ENCODE data around the gene FAU.
"Not testable (repeated sequence)": the region's sequence is repeated elsewhere in the genome, so short reads cannot be mapped to it uniquely, and the experiment has no call there.

Gene FAU

DNA sequence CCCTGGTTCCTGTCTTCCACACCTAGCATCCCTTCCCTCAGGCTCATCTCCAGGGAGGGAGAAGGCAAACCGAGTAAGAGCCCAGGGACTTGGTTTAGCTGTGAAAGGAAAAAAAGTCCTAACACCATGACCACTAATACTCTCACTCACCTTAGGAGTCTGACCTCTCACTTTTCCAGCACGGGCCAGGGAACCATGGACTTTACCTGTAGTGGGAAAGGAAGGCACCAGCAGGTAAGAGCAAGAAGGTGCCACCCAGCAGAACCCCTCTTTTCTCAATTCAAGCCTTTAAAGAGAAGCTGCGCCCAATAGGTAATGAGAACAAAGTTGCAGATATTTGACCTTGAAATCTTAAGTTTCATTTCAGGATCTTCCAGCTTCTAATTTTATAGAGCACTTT lies 1.1 kb downstream of the FAU start:
- Histone ChIP-seq H3K36me3 (peaks cover 33 to 63% (median 47%) of the 10 kb centered on the region in 3 donors), H3K4me3 (peak overlapping the region; percentile 68 to 92), H3K27ac (peak overlapping the region; percentile 89 to 95), H3K9me3 (no peaks in the 10 kb centered on the region), H3K27me3 (no peaks in the 10 kb centered on the region), H3K4me1 (peaks cover 9 to 36% (median 32%) of the 10 kb centered on the region in 4 donors)
- DNase-seq: no peak
- intact Hi-C loops (cut with DNase I; ENCODE audit: low total_unique reads): no loop called here
- TF ChIP-seq, protein P1, sequence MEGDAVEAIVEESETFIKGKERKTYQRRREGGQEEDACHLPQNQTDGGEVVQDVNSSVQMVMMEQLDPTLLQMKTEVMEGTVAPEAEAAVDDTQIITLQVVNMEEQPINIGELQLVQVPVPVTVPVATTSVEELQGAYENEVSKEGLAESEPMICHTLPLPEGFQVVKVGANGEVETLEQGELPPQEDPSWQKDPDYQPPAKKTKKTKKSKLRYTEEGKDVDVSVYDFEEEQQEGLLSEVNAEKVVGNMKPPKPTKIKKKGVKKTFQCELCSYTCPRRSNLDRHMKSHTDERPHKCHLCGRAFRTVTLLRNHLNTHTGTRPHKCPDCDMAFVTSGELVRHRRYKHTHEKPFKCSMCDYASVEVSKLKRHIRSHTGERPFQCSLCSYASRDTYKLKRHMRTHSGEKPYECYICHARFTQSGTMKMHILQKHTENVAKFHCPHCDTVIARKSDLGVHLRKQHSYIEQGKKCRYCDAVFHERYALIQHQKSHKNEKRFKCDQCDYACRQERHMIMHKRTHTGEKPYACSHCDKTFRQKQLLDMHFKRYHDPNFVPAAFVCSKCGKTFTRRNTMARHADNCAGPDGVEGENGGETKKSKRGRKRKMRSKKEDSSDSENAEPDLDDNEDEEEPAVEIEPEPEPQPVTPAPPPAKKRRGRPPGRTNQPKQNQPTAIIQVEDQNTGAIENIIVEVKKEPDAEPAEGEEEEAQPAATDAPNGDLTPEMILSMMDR (IDR thresholded peaks at IDR 0.05): no peak

DNA sequence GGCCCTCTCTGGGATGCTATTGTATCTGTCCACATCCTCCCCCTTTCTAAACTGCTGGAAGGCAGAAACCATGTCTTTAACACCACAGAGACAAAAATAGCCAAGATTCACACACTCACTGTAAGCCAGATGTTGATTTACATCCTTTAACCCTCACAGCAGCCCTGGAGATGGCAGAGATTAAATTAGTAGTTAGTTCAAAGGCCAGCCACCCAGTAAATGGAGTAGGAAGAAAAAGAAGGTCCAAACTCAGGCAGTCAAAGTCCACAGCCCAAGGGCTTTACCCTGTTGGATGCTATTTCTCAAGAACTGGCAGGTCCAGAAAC lies 2.3 kb downstream of the FAU start:
- H3K27me3 ChIP-seq: no peaks in the 10 kb centered on the region
- H3K27ac ChIP-seq: no peak overlapping the region
- intact Hi-C loops (cut with DNase I; ENCODE audit: low total_unique reads): loop anchor here (5.0 to 10.0 kb wide), 2 partner anchors 107 to 195 kb away; partner anchors contain the start of genes ARL2 and PPP2R5B
- H3K4me1 ChIP-seq: peaks cover 9 to 41% (median 34%) of the 10 kb centered on the region in 4 donors
- TF ChIP-seq, protein P1 (IDR thresholded peaks at IDR 0.05): no peak
- no peak overlapping the region for H3K4me3 ChIP-seq
- no peak for DNase-seq
- peaks cover 21 to 62% (median 38%) of the 10 kb centered on the region in 3 donors for H3K36me3 ChIP-seq
- H3K9me3 ChIP-seq: no peaks in the 10 kb centered on the region

DNA sequence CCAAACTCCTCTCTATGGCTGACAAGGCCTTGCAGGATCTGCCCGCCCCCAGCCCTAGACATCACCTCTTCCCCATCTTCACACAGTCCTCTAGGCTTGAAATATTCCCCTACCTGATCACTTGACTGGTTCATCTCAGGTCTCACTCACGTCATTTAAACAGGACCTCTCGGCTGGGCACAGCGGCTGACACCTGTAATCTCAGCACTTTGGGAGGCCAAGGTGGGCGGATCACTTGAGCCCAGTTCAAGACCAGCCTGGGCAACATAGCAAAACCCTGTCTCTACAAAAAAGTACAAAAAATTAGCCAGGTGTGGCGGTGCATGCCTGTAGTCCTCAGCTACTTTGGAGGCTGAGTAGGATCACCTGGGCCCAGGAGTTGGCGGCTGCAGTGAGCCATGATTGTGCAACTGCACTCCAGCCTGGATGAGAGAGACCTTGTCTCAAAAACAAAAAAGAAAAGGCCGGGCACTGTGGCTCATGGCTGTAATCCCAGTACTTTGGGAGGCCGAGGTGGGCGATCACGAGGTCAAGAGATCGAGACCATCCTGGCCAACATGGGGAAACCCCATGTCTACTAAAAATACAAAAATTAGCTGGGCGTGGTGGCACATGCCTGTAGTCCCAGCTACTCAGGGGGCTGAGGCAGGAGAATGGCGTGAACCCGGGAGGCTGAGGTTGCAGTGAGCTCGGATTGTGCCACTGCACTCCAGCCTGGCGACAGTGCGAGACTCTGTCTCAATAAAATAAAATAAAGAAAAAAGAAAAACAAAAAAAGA lies 2.9 kb downstream of the FAU start:
- not testable (repeated sequence) for H3K9me3 ChIP-seq, H3K4me3 ChIP-seq, H3K27me3 ChIP-seq, DNase-seq
- intact Hi-C loops (cut with DNase I; ENCODE audit: low total_unique reads): loop anchor here (5.0 to 10.0 kb wide), 2 partner anchors 107 to 194 kb away; partner anchors contain the start of genes ARL2 and PPP2R5B
- peak overlapping the region in 1 of 2 donors; percentile 53 for H3K27ac ChIP-seq
- peaks cover 9 to 41% (median 34%) of the 10 kb centered on the region in 4 donors for H3K4me1 ChIP-seq
- peaks cover 18 to 57% (median 38%) of the 10 kb centered on the region in 3 donors for H3K36me3 ChIP-seq

DNA sequence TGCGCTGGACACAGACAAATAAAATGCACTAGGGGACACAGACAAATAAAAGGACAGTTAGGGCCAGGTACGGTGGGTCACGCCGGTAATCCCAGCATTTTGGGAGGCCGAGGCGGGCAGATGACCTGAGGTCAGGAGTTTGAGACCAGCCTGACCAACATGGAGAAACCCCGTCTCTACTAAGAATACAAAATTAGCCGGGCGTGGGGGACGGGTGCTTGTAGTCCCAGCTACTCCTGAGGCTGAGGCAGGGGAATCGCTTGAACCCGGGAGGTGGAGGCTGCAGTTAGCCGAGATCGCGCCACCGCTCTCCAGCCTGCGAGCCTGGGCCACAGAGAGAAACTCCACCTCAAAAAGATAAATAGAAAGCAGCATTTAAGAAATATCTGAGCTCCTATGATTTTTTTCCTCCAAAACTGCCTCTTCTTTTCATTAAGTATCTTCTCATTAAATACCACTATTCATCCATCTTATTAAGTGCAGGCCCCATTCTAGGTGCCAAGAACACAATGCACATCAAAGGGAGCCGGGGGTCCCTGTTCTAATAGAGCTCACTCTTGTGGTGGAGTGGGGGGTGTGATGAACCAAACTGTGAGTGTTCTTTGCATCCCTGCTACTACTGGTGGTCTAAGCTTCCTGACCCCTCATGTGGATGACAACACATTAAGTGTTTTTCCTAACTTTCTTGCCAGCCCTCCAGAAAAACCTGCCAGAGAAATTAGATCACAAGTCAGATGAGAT lies 3.7 kb downstream of the FAU start:
- TF ChIP-seq, protein P1 (IDR thresholded peaks at IDR 0.05): no peak
- H3K4me3 ChIP-seq: no peak overlapping the region
- peak overlapping the region; percentile 19 to 53 for H3K27ac ChIP-seq
- H3K4me1 ChIP-seq: peaks cover 9 to 41% (median 37%) of the 10 kb centered on the region in 4 donors
- H3K9me3 ChIP-seq: no peaks in the 10 kb centered on the region
- intact Hi-C loops (cut with DNase I; ENCODE audit: low total_unique reads): loop anchor here (5.0 to 10.0 kb wide), 2 partner anchors 106 to 193 kb away; partner anchors contain the start of genes ARL2 and PPP2R5B
- H3K27me3 ChIP-seq: no peaks in the 10 kb centered on the region
- DNase-seq: peak in 1 of 2 donors; percentile 13
- H3K36me3 ChIP-seq: peaks cover 18 to 53% (median 38%) of the 10 kb centered on the region in 3 donors

DNA sequence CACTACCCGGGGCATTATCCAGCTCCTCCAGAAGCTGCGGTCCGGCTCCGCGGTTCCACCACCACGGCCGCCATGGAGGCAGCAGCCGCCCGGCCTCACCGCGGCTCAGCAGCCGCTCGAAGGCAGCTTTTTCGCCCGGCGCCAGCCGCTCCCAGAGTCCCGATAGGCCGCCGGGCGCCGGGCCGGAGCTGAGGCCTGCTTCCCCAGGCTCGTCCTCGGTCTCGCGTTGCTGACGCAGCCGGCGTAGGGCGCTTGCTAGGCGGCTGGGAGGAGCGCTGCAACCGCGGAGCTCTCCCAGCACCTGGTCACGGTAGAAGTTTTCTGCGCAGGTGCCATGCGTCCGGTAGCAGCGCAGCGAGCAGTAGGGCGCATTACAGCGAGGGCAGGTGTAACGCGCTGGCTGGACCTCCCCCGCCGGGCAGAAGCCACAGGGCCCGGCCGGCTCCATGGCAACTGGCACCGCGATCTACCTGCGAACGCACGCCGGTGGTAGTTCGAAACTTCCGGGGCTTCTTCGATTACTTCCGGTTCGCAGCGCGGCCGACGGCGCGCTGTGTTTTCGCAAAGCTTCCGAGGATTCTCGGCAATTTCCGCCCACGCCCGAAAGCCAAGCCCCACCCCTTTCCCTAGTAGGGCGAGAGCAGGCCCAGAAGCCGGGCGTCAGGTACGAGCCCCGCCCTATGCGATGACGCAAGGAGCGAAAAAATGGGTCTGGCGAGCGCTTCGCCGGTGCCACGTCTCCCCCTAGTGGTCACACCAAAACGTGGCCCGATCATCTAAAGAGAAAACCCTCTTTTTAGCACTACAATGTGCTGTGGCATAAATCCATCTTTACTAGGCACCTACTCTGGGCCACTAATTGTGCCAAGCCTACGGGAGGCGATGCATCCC lies 4.5 kb downstream of the FAU start, which contains the start of gene ZNHIT2:
TSS of gene ZNHIT2 (minus strand) at position 496 of the 891 bp plus-strand sequence. CDS start at position 448, 48 bp downstream.
- Histone ChIP-seq H3K4me1 (peaks cover 9 to 42% (median 38%) of the 10 kb centered on the region in 4 donors), H3K27ac (peak within 1 kb of the TSS; percentile 76 to 85), H3K36me3 (peaks cover 18 to 53% (median 38%) of the 10 kb centered on the region in 3 donors), H3K4me3 (peak within 1 kb of the TSS; percentile 61 to 81), H3K9me3 (no peaks in the 10 kb centered on the region), H3K27me3 (no peaks in the 10 kb centered on the region)
- peak; percentile 99 to 100 for DNase-seq
- TF ChIP-seq, protein P1 (IDR thresholded peaks at IDR 0.05): peak; percentile 93 to 96
- intact Hi-C loops (cut with DNase I; ENCODE audit: low total_unique reads): loop anchor here (5.0 to 10.0 kb wide), 2 partner anchors 105 to 193 kb away; partner anchors contain the start of genes ARL2 and PPP2R5B
